NCI-H446 treated with DMSO at 0.1 percent for 48 hours (cell line): ENCODE data around the gene DLX2.
A peak's percentile ranks its signal among the peaks of the same experiment; 100 is the strongest.

Experiments used
- DNase-seq: peaks from one replicate; lab custom pipeline; 2025; lab: John Stamatoyannopoulos, UW

Gene DLX2

DNA sequence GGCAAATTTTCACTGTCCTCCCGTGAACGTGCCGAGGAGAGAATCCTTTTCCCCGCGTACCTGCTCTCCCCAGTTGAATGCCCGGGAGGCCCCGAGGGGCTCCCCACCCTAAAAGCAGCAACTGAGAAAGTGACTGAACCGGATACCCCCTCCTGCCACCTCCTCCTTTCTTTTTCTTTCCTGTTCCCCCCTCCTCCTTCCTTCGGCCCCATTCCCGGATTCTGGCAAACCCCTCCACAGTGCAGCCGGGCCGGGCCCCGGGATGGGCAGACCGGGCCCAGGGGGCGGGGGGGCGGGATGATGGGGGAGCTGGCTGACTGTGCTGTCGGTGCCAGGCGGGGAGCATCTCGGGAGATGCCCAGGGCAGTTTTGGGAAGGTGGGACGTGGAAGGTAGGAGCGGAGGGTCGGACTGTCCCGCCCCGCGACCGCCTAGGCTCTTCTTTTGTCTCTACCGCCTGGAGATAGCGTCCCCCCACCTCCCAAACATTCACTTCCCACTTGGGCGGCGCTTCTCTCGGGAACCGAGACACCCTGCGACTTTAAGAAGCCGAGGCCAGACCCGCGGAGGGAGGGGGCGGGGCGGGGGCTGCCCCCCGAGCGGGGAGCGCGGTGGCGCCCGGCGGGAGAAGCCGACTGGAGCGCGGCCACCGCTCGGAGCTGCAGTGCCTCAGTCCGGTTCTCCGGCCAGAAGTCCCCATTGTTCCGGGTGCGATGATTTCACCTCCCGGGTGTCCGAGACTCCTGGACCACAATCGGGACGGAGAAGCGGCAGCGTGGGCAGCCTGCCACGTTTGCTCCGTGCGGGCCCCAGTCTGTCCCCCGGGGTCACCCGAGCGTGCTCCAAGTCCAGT, 8.2 kb downstream of the DLX2 start:
- DNase-seq, result no peak

DNA sequence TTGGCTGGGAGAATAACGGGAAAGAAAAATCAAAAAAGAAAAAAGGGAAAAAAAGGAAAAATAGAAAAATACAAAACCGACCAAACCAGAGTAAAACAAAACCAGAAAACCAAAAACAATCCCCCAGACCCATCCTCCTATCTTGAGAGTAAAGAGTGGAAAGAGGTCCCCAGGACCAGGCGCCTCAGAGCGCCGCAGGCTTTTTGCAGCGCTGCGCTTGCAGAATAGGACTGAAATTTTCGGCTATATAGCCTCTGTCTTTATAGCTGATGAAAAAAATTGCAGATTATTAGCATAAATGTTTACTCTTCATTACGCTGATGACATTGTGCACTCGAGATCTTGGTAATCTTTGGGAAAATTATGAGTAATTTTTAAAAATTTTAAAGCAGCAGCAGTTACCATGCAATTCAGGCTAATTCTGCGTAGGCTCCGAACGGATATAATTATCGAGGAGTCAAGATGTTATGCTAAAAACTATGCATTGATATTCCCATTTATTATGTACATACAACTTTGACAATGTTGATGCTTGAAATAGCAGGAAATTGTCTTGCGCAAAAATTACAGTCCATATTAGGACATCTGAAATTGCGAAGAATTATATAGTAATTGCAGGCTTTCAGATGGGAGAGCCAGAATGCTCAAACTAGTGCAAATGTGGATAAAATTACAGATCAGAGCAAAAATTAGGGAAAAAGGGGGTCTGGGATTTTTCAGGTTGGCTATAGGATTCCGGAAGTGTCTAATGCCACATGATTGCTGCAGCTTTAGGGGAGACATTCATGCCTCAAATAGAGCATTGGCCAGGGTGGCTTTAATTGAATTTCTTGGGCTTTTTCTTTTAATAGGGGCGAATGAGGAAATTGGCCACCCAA, 9.0 kb downstream of the DLX2 start:
- DNase-seq, result no peak

DNA sequence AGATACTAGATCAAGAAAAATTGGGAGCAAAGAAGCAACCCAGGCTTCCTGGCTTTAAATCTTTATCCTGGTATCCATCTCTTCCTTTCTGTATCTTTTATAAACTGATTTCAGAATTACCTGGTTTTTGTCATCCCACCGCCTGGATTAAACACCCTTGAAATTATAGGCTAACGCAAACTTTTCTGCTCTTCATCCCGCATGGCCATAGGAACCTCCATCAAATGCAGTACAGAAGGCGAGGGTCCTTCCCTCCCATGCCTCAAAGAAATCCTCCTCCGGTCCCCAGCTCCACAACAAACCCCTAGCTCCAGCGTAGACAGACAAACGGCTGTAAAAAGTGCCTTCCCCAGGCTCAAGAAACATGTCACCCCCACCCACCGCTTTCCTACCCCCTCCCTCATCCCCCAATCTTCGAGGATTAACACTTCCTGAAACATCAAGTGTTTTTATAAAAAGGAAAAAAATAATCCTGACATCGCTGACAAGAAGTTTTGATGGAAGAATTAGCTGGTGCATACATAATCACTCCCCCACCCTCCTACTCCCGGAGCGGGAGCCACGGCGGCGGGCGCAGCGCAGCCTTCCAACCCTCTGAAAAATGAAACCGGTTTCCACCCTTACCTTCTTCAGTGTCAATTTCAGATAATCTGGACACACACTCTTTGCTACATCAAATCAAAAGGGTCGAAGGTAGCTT, 9.8 kb downstream of the DLX2 start:
- DNase-seq, result no peak

DNA sequence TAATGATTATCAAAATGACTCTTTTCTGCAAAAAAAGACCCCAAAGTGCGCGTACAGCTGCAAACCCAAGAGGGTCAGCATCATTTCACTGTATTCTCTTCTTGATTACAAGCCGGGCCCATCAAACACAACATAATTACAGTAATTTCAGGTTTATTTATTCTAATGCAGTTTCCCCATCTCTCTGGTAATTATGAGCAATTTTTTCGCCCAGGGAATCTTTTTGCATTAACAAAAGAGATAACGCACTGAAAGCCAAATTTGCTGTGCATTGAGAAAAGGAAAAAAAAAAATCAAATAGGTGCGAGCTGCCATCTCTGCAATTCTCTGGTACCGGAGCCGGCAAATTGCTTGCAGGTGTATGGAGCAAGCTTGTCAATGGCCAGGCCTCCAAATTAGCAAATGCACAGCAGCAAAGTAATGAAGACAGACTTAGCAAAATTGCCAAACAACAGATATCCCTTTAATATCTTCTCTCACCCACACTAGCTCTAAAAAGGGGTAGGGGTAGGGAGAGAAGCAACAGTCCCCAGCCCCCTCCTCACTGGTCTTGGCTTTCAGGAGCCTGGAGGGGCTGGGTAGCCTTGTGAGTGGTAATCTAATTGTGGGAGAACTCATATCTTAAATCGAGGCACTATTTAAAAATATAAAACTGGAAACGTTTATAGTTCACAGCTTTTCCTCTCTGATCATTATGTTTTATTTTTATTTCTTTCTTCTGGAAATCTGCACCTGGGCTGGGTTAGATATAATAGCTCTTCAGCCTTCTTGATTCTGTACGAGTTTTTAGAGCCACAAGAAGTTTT, 10.7 kb downstream of the DLX2 start:
- no peak for DNase-seq

DNA sequence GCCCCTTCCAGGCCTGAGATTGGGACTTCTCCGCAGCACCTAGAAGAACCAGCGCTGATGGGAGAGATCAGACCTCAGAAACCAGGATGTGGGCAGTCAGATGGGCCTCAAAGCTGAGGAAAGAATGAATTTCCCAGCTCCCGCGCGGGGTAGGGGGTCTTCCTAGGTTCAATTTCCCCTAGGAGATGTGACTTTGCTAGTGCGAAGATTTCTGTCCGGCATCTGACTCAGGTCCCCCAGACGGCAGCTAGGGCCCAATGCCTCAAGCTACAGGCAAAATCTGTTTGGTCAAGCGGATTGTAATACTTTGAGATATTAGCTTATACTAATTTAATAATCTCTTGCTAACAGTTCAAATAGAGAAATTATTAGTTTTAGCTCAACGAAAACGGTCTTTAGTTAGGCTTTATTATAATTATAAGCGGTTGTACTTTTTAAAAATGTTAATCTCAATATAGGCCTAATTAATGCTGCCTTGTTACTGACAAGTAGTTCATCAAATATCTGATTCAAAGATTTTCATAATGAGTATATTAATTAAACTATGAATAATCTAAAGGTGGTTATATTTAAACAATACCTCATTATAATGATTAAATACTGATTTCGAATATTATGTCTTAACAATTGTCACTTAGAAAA, 11.6 kb downstream of the DLX2 start:
- DNase-seq, result no peak

DNA sequence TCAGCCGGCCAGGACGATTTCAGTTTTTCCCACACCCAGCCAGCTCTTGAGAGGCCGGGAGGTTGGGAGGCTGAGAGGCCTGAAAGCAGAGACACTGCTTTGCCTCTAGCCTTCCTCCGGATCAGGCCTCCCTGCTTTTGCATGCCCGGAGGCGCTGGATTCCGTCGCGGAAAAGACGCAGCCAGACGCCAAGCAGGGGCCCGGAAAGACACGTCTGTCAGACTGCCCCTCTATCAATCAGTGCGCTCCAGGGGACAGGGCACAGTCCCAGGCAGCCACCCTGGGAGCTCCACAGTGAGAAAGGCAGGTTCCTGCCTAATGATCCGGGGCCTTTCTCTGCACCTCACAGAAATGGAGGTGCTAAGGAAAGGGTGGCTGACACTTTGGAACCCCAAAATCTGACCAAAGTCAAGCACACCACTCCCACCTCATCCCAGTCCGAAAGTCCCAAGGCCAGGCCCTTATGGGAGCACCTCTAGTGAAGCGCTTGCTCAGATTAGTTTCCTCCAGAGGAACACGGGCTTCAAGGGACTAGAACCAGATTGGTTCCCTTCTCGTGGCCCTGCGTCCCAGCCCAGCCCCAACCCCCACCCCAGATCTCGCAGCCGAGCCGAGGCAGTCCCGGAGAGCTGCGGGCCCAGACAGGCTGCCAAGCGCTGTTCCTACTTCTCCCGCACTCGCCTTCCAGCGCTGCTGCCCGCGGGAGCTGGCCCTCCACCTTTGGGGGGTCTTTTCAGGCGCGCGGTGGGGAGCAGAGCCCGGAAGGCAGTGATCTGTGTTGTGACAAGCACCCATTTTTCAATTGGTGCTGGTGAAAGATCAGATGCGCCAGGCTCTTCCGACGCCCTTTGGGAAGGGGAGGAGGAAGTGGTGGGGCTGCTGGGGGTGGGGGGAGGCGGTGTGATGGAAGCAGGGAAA, 12.4 kb downstream of the DLX2 start:
- no peak for DNase-seq

DNA sequence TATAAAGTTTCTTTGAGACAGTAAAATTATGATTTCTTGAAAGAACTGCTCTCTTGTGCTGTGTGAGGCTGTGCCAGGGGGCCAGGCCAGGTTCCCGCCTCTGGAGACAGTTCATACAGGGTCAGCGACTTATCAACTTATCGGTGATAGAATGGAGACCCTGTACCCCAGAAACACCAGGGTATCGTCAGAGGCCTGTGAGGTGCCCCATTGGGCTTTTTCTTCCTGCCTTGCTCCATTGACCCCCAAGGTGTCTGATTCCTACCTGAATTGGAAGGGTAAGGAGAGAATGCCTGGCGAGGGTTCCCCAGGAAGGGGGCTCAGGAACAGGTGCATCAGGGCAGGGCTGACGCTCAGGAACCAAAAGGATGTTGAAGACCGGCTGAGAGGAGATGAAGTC, 13.1 kb downstream of the DLX2 start:
- no peak for DNase-seq

DNA sequence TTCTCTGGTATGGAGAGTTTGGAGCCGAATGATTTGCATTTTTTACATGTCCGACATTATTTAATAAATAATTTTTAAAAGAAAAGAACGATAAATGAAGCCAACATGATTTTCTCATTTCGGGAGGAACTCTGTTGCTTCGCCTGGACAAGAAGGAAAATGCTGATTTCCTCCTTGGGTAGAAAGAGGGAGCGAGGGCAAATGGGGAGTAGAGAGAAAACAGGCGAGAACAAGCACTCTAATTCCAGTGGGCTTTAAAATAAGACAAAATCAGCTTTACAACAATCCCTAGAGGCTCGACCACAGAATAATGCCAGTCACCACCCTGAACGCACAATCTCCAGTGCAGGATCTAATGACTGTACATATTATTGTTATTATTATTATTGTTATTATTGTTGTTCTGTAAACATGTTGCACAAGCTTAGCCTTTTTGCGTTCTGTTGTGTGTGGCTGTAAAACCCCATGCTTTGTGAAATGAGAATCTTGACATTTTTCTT, 13.6 kb downstream of the DLX2 start:
- DNase-seq, result no peak

DNA sequence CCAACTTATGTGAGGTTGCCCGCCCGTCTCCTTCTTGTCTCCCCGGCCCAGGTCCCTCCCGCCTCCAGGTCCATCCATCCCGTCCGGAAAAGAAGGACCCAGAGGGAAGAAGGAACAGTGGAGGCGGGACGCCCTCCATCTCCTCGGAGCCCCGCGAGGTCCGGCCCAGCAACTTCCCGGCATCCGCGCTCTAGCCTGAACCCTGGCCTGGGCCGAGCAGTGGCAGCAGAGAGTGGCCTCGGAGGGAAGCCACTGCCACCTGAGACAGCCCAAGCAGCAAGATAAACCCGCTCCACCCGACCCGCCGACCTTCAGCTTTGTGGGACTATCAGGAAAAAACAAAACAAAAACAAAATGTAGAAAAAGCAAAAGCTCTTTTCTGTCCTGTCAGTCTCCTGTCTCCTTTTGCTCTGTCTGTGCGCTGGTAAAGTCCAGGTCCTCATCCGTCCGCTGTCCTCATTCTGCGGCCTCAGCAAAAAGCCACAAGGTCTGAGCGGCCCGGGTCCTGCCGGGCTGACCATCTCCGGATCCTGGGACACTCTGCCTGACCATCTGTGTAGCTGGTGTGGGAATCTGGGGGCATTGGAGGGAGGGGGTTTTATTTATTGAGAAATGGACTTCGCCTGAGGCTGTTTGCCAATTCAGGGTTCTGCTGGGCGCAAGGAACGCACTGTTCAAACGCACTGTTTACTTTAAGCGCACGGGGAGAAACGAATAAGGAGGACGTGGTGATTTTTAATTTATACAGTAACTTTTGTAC, 14.3 kb downstream of the DLX2 start:
- no peak for DNase-seq

DNA sequence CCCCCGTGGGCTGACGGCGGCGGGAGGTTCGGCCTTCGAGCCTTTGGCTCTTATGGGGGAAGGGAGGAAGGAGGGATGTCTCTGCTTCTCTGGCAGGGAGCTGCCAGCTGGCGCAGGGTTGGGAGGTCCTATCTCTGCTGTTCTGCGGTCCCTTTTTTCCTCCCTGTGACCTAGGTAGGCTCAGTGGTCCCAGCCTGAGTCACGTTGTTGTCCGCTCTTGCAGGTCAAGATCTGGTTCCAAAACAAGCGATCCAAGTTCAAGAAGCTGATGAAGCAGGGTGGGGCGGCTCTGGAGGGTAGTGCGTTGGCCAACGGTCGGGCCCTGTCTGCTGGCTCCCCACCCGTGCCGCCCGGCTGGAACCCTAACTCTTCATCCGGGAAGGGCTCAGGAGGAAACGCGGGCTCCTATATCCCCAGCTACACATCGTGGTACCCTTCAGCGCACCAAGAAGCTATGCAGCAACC, 14.9 kb downstream of the DLX2 start:
- no peak for DNase-seq

DNA sequence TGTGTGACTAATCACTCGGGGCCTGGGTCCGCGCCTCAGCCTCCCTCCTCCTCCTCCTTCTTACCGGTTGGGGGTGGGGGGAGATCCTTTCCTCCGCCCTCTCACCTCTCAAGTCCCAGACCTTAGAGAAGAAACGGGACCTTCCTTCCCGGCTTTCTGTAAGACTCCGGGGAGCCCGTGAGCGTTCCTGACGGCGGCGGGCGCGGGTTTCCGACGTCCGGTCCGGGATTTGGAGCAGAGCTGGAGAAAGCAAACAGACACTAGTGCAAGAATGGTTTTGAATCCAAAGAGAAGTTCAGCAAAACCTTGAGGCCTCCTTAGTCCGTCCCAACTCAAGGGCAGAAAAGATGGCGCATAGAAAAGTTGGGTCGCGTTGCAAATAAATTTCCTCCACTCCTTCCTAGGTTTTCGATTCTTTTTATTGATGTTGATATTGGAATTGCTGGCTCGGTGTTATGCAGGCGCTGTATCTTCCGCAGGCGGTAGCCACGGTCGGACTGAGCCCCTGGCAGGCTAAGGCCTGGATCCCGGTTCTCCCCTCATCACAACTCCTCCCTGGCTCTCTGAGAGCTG, 15.4 kb downstream of the DLX2 start:
- DNase-seq, result no peak

DNA sequence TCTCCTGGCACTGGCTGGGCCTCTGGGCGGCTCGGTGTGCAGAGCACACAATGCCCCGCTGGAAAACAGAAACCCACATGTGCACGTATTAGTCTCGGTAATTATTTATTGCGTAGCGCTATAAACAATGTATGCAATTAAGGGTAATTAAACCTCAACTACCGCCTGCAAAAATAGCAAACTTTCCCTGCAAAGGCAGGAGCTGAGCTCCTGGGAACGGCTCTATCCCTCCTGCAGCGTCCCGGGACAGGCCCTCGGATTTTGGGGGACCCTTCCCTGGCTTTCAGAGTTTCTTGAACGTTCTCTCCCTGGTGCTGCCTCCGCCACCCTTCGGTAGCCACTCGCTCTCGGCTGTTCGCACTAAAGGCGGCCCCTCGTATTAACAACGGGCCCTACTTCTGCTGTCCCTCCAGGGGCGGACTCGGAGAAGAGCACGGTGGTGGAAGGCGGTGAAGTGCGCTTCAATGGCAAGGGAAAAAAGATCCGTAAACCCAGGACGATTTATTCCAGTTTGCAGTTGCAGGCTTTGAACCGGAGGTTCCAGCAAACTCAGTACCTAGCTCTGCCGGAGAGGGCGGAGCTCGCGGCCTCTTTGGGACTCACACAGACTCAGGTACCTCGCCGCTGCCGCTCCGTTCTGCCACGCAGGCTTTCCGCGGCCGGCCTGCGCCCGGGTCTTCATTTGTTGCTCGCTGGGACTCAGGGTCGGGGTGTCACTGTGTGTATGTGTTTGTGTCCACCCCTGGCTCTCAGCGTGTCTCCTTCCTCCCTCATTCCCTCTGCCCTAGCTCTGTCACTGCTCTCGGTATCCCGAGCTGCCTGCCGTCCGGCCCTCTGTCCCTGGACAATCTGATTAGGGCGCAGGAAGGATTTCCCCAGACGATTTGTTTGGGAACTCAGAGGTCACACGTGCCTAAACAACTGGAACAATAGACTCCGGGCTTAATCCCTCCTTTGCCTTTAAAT, 16.2 kb downstream of the DLX2 start:
- DNase-seq, result peak; percentile 12

DNA sequence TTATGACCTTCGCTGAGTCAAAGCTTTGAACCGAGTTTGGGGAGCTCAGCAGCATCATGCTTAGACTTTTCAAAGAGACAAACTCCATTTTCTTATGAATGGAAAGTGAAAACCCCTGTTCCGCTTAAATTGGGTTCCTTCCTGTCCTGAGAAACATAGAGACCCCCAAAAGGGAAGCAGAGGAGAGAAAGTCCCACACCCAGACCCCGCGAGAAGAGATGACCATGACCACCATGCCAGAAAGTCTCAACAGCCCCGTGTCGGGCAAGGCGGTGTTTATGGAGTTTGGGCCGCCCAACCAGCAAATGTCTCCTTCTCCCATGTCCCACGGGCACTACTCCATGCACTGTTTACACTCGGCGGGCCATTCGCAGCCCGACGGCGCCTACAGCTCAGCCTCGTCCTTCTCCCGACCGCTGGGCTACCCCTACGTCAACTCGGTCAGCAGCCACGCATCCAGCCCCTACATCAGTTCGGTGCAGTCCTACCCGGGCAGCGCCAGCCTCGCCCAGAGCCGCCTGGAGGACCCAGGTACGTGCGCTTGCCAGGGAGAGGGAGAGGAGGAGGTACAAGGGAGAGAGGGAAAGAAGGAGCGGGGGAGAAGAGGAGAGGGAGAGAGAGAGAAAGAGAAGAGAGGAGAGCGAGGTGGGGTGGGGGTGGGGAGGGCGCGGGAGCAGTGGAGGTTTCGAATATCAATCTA, 17.1 kb downstream of the DLX2 start, which contains the start of gene DLX1:
TSS of gene DLX1 (plus strand) at position 48 of the 700 bp plus-strand sequence. CDS start at position 219, 171 bp downstream.
- DNase-seq, result no peak

DNA sequence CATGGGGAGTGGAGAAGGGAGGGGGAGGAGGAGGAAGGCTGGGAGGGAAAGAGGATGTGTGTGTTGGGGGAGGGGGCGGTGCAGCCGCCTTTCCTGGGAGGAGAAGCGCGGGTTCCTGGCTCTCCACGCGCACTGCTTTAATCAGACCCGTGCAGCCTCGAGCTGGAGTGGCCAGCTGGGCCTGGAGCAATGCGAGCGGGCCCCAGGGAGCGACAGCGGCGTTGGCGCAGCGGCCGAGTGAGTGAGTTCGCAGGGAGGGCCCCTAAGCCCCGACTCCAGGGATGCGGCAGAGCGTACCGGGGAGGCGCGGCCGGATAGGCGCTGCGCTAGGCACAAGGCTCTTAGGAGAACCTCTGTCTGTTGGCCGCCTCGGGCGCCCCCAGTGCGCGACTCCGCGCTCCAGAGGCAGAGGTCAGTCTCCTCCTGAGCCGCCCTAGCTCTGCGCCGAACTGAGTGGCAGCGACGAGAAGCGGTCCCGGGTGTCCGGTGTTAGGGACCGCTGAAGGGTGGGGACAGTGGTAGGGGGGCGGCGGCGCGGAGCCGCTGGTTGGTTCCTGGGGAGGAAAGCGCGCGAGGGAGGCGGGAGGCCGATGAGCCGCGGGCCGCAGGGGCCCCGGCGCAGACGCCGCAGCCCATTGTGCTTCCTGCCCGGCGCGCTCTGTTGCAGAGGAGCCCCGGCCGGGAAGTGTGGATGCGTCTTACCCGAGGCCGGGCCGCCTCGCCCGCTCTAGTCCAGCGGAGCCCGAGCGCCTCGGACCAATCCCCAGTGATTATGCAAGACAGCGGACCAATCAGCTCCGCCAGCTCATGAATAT, 17.8 kb downstream of the DLX2 start:
- DNase-seq, result peak; percentile 90

DNA sequence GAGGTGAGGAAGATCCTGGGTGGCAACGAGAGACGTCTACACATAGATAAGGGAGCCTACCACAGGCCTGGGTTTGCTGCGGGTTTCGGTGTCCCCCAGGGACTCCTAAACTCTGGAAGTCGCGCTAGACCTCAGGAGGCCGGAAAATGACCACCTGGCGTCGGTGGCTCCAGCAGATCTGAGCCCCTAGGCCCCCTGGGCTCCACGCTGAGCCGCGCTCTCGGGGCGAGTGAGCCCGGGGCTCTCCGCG, 18.4 kb downstream of the DLX2 start:
- DNase-seq, result no peak
